Trophoblast cell (in vitro differentiated cells and primary cell): ENCODE measurements around the gene SNCA.

Source experiments
- DNase-seq, 2 donors: peaks; one replicate each; pipeline ENCODE4 v3.0.0-alpha.2; 2016
- H2AFZ ChIP-seq: 2 replicates; pipeline ENCODE4 v1.6.1; 2013; ENCODE audit warnings: low read length, moderate library complexity, mild to moderate bottlenecking; ENCODE audit not compliant: insufficient read depth, poor library complexity
- H2AK5ac ChIP-seq: 2 replicates; pipeline ENCODE4 v1.6.1; 2013; ENCODE audit warnings: mild to moderate bottlenecking, low read length
- H2BK120ac ChIP-seq: 2 replicates; pipeline ENCODE4 v1.6.1; 2013; ENCODE audit warnings: low read length, mild to moderate bottlenecking, moderate library complexity; ENCODE audit not compliant: insufficient read depth, poor library complexity
- H2BK12ac ChIP-seq: 2 replicates; pipeline ENCODE4 v1.6.1; 2013; ENCODE audit warnings: mild to moderate bottlenecking, low read length, moderate library complexity
- H2BK5ac ChIP-seq: 2 replicates; pipeline ENCODE4 v1.6.1; 2013; ENCODE audit warnings: low read length, low read depth, moderate library complexity, mild to moderate bottlenecking; ENCODE audit not compliant: poor library complexity
- H3K14ac ChIP-seq: 2 replicates; pipeline ENCODE4 v1.6.1; 2013; ENCODE audit warnings: mild to moderate bottlenecking, low read length
- H3K18ac ChIP-seq: 2 replicates; pipeline ENCODE4 v1.6.1; 2013; ENCODE audit warnings: mild to moderate bottlenecking, low read length
- H3K23ac ChIP-seq: 2 replicates; pipeline ENCODE4 v1.6.1; 2013; ENCODE audit warnings: low read length
- H3K27ac ChIP-seq: 2 replicates; pipeline ENCODE4 v1.5.1; 2013; ENCODE audit warnings: low read depth, mild to moderate bottlenecking, inconsistent platforms, low read length, moderate library complexity
- H3K27me3 ChIP-seq: 2 replicates; pipeline ENCODE4 v1.6.1; 2013; ENCODE audit warnings: inconsistent platforms, mild to moderate bottlenecking, low read length, moderate library complexity; ENCODE audit not compliant: insufficient read depth
- H3K36me3 ChIP-seq, 2 experiments: 1 replicate in 1 of 2; 2 replicates in 1 of 2; pipeline ENCODE4 v1.6.1; 2013; ENCODE audit warnings: low read length in 2 of 2, mild to moderate bottlenecking in 2 of 2, moderate library complexity in 1 of 2; ENCODE audit not compliant: insufficient read depth in 2 of 2, control insufficient read depth in 1 of 2
- H3K4ac ChIP-seq: 2 replicates; pipeline ENCODE4 v1.6.1; 2013; ENCODE audit warnings: low read depth, mild to moderate bottlenecking, low read length, moderate library complexity
- H3K4me1 ChIP-seq, 2 experiments: 1 replicate in 1 of 2; 2 replicates in 1 of 2; pipeline ENCODE4 v1.6.1; 2013; ENCODE audit warnings: low read length in 2 of 2, mild to moderate bottlenecking in 2 of 2, moderate library complexity in 1 of 2; ENCODE audit not compliant: insufficient read depth in 2 of 2, control insufficient read depth in 1 of 2
- H3K4me2 ChIP-seq: 2 replicates; pipeline ENCODE4 v1.6.1; 2013; ENCODE audit warnings: inconsistent platforms, mild to moderate bottlenecking, low read length, moderate library complexity
- H3K4me3 ChIP-seq: 2 replicates; pipeline ENCODE4 v1.5.1; 2013; ENCODE audit warnings: mild to moderate bottlenecking, low read depth, low read length, inconsistent platforms
- H3K79me1 ChIP-seq: one replicate; pipeline ENCODE4 v1.6.1; 2013; ENCODE audit warnings: low read length
- H3K79me2 ChIP-seq: 2 replicates; pipeline ENCODE4 v1.6.1; 2013; ENCODE audit warnings: low read length, mild to moderate bottlenecking; ENCODE audit not compliant: control insufficient read depth, insufficient read depth, poor library complexity
- H3K9ac ChIP-seq: 2 replicates; pipeline ENCODE4 v1.6.1; 2013; ENCODE audit warnings: mild to moderate bottlenecking, low read length
- H3K9me3 ChIP-seq: 2 replicates; pipeline ENCODE4 v1.6.1; 2013; ENCODE audit warnings: low read depth, mild to moderate bottlenecking, control low read depth, inconsistent platforms, low read length; ENCODE audit not compliant: insufficient read depth
- H4K12ac ChIP-seq: 2 replicates; pipeline ENCODE4 v1.6.1; 2013; ENCODE audit warnings: low read depth, mild to moderate bottlenecking, low read length, moderate library complexity
- H4K8ac ChIP-seq: 2 replicates; pipeline ENCODE4 v1.6.1; 2013; ENCODE audit warnings: low read depth, mild to moderate bottlenecking, low read length, moderate library complexity
- H4K91ac ChIP-seq: one replicate; pipeline ENCODE4 v1.6.1; 2013; ENCODE audit warnings: low read depth, mild to moderate bottlenecking, low read length, moderate library complexity
- WGBS: extraction: QIAGEN DNeasy Blood & Tissue Kit; methylation state at CpG from one replicate; pipeline ENCODE4 v1.1.7; 2013; ENCODE audit warnings: missing lambda C conversion rate; ENCODE audit not compliant: insufficient read length, insufficient coverage; ENCODE audit errors: extremely low coverage; 5-methylcytosine and 5-hydroxymethylcytosine counted together

SNCA gene

GRCh38 chr4:89682808-89683207, 154.2 kb downstream of the SNCA start:
- Histone ChIP-seq H3K9ac (no peak overlapping the region), H2AK5ac (no peak overlapping the region), H3K79me2 (no peaks in the 10 kb centered on the region), H3K4me2 (peak overlapping the region; percentile 30), H3K79me1 (no peaks in the 10 kb centered on the region), H3K9me3 (no peaks in the 10 kb centered on the region), H3K23ac (no peak overlapping the region), H3K27me3 (no peaks in the 10 kb centered on the region), H2BK5ac (no peak overlapping the region), H3K4me1 (no peaks in the 10 kb centered on the region), H3K4ac (no peak overlapping the region), H2AFZ (no peak overlapping the region), H4K91ac (no peak overlapping the region), H3K18ac (no peak overlapping the region), H3K36me3 (peaks cover 0 to 2% of the 10 kb centered on the region in 2 experiments), H2BK120ac (no peak overlapping the region), H3K4me3 (no peak overlapping the region), H3K27ac (no peak overlapping the region), H2BK12ac (no peak overlapping the region), H4K12ac (no peak overlapping the region), H4K8ac (no peak overlapping the region), H3K14ac (no peak overlapping the region)
- WGBS: no CpG with 5 or more reads among the region's 2 CpGs
- no peak for DNase-seq

GRCh38 chr4:89681671-89682070, 155.3 kb downstream of the SNCA start:
- no peak overlapping the region for H3K14ac ChIP-seq
- H2AK5ac ChIP-seq: no peak overlapping the region
- no peak overlapping the region for H3K9ac ChIP-seq
- WGBS: no CpG with 5 or more reads among the region's 1 CpG
- no peak overlapping the region for H4K12ac ChIP-seq
- no peak overlapping the region for H2BK12ac ChIP-seq
- H3K27me3 ChIP-seq: no peaks in the 10 kb centered on the region
- no peak overlapping the region for H2AFZ ChIP-seq
- H4K91ac ChIP-seq: no peak overlapping the region
- H3K4me1 ChIP-seq: no peaks in the 10 kb centered on the region
- no peak overlapping the region for H3K23ac ChIP-seq
- no peak overlapping the region for H2BK120ac ChIP-seq
- H3K18ac ChIP-seq: no peak overlapping the region
- no peaks in the 10 kb centered on the region for H3K79me2 ChIP-seq
- H3K4ac ChIP-seq: no peak overlapping the region
- H4K8ac ChIP-seq: no peak overlapping the region
- H3K27ac ChIP-seq: no peak overlapping the region
- H2BK5ac ChIP-seq: no peak overlapping the region
- no peak overlapping the region for H3K4me3 ChIP-seq
- no peaks in the 10 kb centered on the region for H3K36me3 ChIP-seq
- H3K79me1 ChIP-seq: no peaks in the 10 kb centered on the region
- H3K4me2 ChIP-seq: no peak overlapping the region
- no peak for DNase-seq
- no peaks in the 10 kb centered on the region for H3K9me3 ChIP-seq

- no peaks in the 10 kb centered on the region for H3K27me3 ChIP-seq
- H3K79me1 ChIP-seq: no peaks in the 10 kb centered on the region
- H3K9me3 ChIP-seq: no peaks in the 10 kb centered on the region
- no peak overlapping the region for H4K91ac ChIP-seq
- no peak overlapping the region for H3K14ac ChIP-seq
- no peak overlapping the region for H3K9ac ChIP-seq
- H3K23ac ChIP-seq: no peak overlapping the region
- H3K36me3 ChIP-seq: no peaks in the 10 kb centered on the region
- WGBS: no CpG with 5 or more reads among the region's 8 CpGs
- H3K79me2 ChIP-seq: no peaks in the 10 kb centered on the region
- H2BK12ac ChIP-seq: no peak overlapping the region
- no peak overlapping the region for H2BK120ac ChIP-seq
- H4K12ac ChIP-seq: no peak overlapping the region
- no peak overlapping the region for H2BK5ac ChIP-seq
- no peak overlapping the region for H3K4me2 ChIP-seq
- no peaks in the 10 kb centered on the region for H3K4me1 ChIP-seq
- no peak overlapping the region for H3K4me3 ChIP-seq
- no peak overlapping the region for H4K8ac ChIP-seq
- H3K18ac ChIP-seq: no peak overlapping the region
- H2AK5ac ChIP-seq: no peak overlapping the region
- no peak overlapping the region for H3K27ac ChIP-seq
- peak; percentile 24 to 28 for DNase-seq
- H2AFZ ChIP-seq: no peak overlapping the region
- H3K4ac ChIP-seq: no peak overlapping the region
Observed at GRCh38 chr4:89681219-89681618, 155.7 kb downstream of the SNCA start.

- H4K8ac ChIP-seq: no peak overlapping the region
- no CpG with 5 or more reads among the region's 9 CpGs for WGBS
- H3K79me1 ChIP-seq: no peaks in the 10 kb centered on the region
- H3K27me3 ChIP-seq: no peaks in the 10 kb centered on the region
- no peak overlapping the region for H2BK5ac ChIP-seq
- no peak overlapping the region for H2AFZ ChIP-seq
- H3K9me3 ChIP-seq: no peaks in the 10 kb centered on the region
- H3K4ac ChIP-seq: no peak overlapping the region
- peak overlapping the region; percentile 19 for H3K27ac ChIP-seq
- H3K14ac ChIP-seq: no peak overlapping the region
- H4K12ac ChIP-seq: no peak overlapping the region
- H3K36me3 ChIP-seq: no peaks in the 10 kb centered on the region
- H3K4me3 ChIP-seq: no peak overlapping the region
- no peak overlapping the region for H2AK5ac ChIP-seq
- peak in 1 of 2 donors; percentile 43 for DNase-seq
- H2BK12ac ChIP-seq: peak overlapping the region; percentile 5
- H3K9ac ChIP-seq: no peak overlapping the region
- H3K4me1 ChIP-seq: no peaks in the 10 kb centered on the region
- H3K79me2 ChIP-seq: no peaks in the 10 kb centered on the region
- H3K18ac ChIP-seq: no peak overlapping the region
- no peak overlapping the region for H3K4me2 ChIP-seq
- no peak overlapping the region for H3K23ac ChIP-seq
- H2BK120ac ChIP-seq: no peak overlapping the region
- no peak overlapping the region for H4K91ac ChIP-seq
Observed at GRCh38 chr4:89674876-89675459, 162.0 kb downstream of the SNCA start.
